Measurements from ENCODE around the gene E4F1.

The E4F1 gene

GRCh38 chr16:2282262-2282661 is 58.9 kb downstream of the E4F1 start:
- TF ChIP-seq CTCF (conservative IDR thresholded peaks at IDR 0.05) = no peak
- H3K27ac ChIP-seq = no peak overlapping the region

- no peak for TF ChIP-seq CTCF (conservative IDR thresholded peaks at IDR 0.05)
- no peak overlapping the region for H3K27ac ChIP-seq
Measured at GRCh38 chr16:2282866-2283555, 59.6 kb downstream of the E4F1 start.

DNA sequence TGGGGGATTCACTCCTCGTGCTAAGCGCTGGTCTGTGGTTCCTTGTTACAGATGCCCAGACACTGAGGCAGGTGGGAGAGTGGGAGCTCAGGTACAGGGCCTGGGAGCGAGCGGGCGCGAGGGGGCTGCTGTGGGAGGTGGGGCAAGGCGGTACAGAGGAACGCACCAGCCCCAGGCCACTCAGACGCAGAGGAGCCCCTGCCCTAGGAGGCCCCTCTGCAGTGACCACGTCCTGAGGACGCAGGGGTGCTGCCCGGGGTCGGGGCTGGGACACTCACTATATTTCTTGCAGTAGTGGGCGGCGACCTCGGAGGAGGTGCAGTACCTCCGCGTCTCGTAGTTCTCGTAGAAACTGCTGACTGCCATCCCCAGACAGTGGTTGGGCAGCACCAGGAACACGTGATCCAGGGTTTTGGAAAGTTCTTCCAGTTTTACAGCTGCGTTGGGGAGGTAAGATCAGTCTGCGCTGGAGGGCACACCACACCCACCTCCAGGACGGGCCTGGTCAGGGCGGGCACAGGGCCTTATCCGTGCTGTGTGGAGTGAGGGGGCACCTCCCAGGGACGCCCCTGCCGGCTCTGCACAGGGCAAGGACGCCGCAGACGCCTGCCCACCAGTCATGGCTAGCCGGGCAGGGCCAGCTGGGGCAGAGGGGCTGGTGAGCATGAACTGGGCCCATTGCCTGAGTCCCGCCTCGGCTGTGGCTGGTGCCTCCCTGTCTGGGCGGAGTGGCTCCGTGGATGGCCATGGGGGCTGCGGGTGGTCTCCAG is 60.8 kb downstream of the E4F1 start:
- H3K27ac ChIP-seq = no peak overlapping the region
- no peak for TF ChIP-seq CTCF (conservative IDR thresholded peaks at IDR 0.05)

DNA sequence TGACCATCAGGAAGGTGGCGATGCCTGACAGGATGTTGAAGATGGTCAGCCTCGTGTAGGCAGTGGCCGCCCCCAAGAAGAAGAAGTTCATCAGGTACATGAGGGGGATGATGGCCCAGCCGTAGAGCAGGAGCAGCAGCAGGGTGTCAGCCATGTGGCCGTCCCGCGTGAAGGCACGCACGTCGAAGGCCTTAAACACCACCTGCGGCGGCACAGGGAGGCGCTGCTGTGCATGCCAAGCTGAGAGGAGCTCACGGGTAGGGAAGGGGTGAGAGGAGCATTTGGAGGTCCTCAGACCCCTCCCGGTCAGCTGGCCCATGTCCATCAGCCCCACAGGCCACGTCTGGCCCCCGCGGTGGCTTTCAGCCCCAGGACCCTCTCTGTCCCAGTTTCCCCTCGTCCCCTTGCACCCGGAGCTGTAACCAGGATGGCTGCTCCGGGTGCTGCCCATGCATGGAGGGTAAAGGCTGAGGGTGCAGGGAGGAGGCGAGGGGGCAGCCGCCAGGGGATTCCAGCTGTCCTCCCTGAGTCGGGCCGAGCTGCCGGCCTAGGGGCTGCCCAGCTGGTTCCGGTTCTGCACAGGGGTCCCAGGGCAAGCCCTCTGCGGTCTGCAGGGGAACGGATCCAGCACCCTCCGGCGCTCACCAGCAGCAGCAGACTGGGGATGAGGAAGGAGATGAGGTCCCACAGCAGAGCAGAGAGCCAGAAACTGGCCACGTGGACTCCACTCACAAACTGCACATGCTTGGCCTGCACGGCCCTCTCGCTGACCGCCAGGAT is 61.6 kb downstream of the E4F1 start:
- TF ChIP-seq CTCF (conservative IDR thresholded peaks at IDR 0.05) = no peak

More for the DNA sequence above, 61.6 kb downstream of the E4F1 start:
- H3K27ac ChIP-seq = no peak overlapping the region
